GM23338 (cell line): ENCODE results near the gene PCNT. TPM values are rescaled to one million over a fixed set of nuclear protein-coding genes. Genes with fewer than 3 reads are reported as not detected.
A peak's percentile ranks its signal among the peaks of the same experiment; 100 is the strongest.

ENCODE experiments used
- ATAC-seq: fragments of 200-7000 bp; cut with Tn5 transposase; 3 replicates; pipeline ENCODE4 v1.9.1; 2020
- DNase-seq: peaks from one replicate; pipeline ENCODE4 v3.0.0-alpha.2; 2015; ENCODE audit warnings: low spot score
- H2AFZ ChIP-seq: fragments of 200-600 bp; sonication (generic); 2 replicates; pipeline ENCODE4 v1.8.0; 2016; ENCODE audit warnings: antibody characterized with exemption, mild to moderate bottlenecking, moderate library complexity
- H3F3A ChIP-seq: fragments of 200-600 bp; sonication (generic); replicated peaks from 2 replicates; pipeline ENCODE4 v1.8.0; 2017; ENCODE audit warnings: antibody characterized with exemption, mixed run types, low read depth
- H3K27ac ChIP-seq: fragments of 200-600 bp; sonication (generic); 2 replicates; pipeline ENCODE4 v1.6.1; 2016; ENCODE audit warnings: low read depth
- H3K27me3 ChIP-seq: fragments of 200-600 bp; sonication (generic); 2 replicates; pipeline ENCODE4 v1.8.0; 2016; ENCODE audit warnings: mild to moderate bottlenecking, mixed run types, moderate library complexity; ENCODE audit not compliant: insufficient read depth
- H3K36me3 ChIP-seq: fragments of 200-600 bp; sonication (generic); 2 replicates; pipeline ENCODE4 v1.8.0; 2016; ENCODE audit warnings: mild to moderate bottlenecking; ENCODE audit not compliant: insufficient read depth
- H3K4me1 ChIP-seq: fragments of 200-600 bp; sonication (generic); 2 replicates; pipeline ENCODE4 v1.8.0; 2016; ENCODE audit warnings: mild to moderate bottlenecking, moderate library complexity; ENCODE audit not compliant: insufficient read depth
- H3K4me2 ChIP-seq: fragments of 200-600 bp; sonication (generic); 2 replicates; pipeline ENCODE4 v1.7.1; 2017; ENCODE audit warnings: mixed run types
- H3K4me3 ChIP-seq: fragments of 200-600 bp; sonication (generic); 2 replicates; pipeline ENCODE4 v1.6.1; 2016; ENCODE audit warnings: mixed run types
- H3K79me2 ChIP-seq: fragments of 200-600 bp; sonication (generic); replicated peaks from 2 replicates; pipeline ENCODE4 v1.8.0; 2017; ENCODE audit warnings: mild to moderate bottlenecking; ENCODE audit not compliant: insufficient read depth
- H3K9me2 ChIP-seq: fragments of 200-600 bp; sonication (generic); 2 replicates; pipeline ENCODE4 v1.8.0; 2017; ENCODE audit not compliant: insufficient read depth
- H4K20me1 ChIP-seq: fragments of 200-600 bp; sonication (generic); replicated peaks from 2 replicates; pipeline ENCODE4 v1.8.0; 2017; ENCODE audit warnings: mild to moderate bottlenecking; ENCODE audit not compliant: insufficient read depth
- H3K27ac Mint-ChIP-seq: 2 replicates; pipeline ENCODE4 v1.8.0; 2020; ENCODE audit warnings: inconsistent platforms, mild to moderate bottlenecking, moderate library complexity, mixed read lengths
- H3K27me3 Mint-ChIP-seq: 3 replicates; pipeline ENCODE4 v1.8.0; 2022; ENCODE audit warnings: low read depth, mild to moderate bottlenecking, moderate library complexity, mixed read lengths, inconsistent platforms; ENCODE audit not compliant: insufficient read depth, poor library complexity
- H3K36me3 Mint-ChIP-seq: 3 replicates; pipeline ENCODE4 v1.8.0; 2021; ENCODE audit warnings: low read depth, mild to moderate bottlenecking, inconsistent platforms, moderate library complexity, mixed read lengths
- H3K4me1 Mint-ChIP-seq: 3 replicates; pipeline ENCODE4 v1.8.0; 2020; ENCODE audit warnings: mild to moderate bottlenecking, inconsistent platforms, mixed read lengths
- H3K4me3 Mint-ChIP-seq: 3 replicates; pipeline ENCODE4 v1.8.0; 2021; ENCODE audit warnings: moderate library complexity, mild to moderate bottlenecking, inconsistent platforms, mixed read lengths
- H3K9me3 Mint-ChIP-seq: 3 replicates; pipeline ENCODE4 v1.8.0; 2020; ENCODE audit warnings: moderate library complexity, mild to moderate bottlenecking, inconsistent platforms, mixed read lengths
- EZH2 ChIP-seq: fragments of 200-600 bp; sonication (generic); IDR thresholded peaks from one replicate; pipeline ENCODE4 v1.8.0; 2017; ENCODE audit warnings: antibody characterized with exemption, mild to moderate bottlenecking, low read depth; ENCODE audit not compliant: unreplicated experiment
- JUNB ChIP-seq: IDR thresholded peaks from one replicate; pipeline ENCODE4 v1.6.1; 2016; ENCODE audit warnings: antibody characterized with exemption; ENCODE audit not compliant: unreplicated experiment
- ZNF114 ChIP-seq: fragments of 250-450 bp; sonication (Bioruptor Pico); IDR thresholded peaks from 2 replicates; pipeline ENCODE4 v1.5.0; 2020; ENCODE audit warnings: mild to moderate bottlenecking, moderate library complexity
- ZNF331 ChIP-seq: fragments of 250-450 bp; sonication (Bioruptor Pico); IDR thresholded peaks from 2 replicates; pipeline ENCODE4 v1.5.0; 2020; ENCODE audit warnings: low read depth, mild to moderate bottlenecking, moderate library complexity
- polyA plus RNA-seq: library from polyadenylated mRNA; unstranded; fragments of >200 nt; fragmentation: Nextera tagmentation; extraction: Ambion mirVana; gene quantifications from 2 replicates; pipeline ENCODE4 v1.2.1, GENCODE V29; 2016
- total RNA-seq: library from RNA; depleted of rRNA; stranded (reverse); fragments of >200 nt; shearing (Covaris generic); gene quantifications from 2 replicates; pipeline ENCODE4 v1.2.3, GENCODE V29; 2014
- TF ChIP-seq, protein P1 (sequence below): fragments of 250-450 bp; sonication (Bioruptor Pico); IDR thresholded peaks from 2 replicates; pipeline ENCODE4 v1.5.0; 2020; ENCODE audit warnings: mild to moderate bottlenecking, moderate library complexity

Gene PCNT
- total and polyA plus RNA-seq, 2 experiments from 2014 or later = 39.6 to 46.1 TPM

GRCh38 chr21:46406001-46406400 is 82.0 kb downstream of the PCNT start:
- Histone ChIP-seq H3K79me2 (no peaks in the 10 kb centered on the region), H4K20me1 (no peaks in the 10 kb centered on the region), H3K27ac (no peak overlapping the region), H3K36me3 (peaks cover 8% of the 10 kb centered on the region), H3F3A (no peaks in the 10 kb centered on the region), H3K9me2 (no peaks in the 10 kb centered on the region), H2AFZ (no peak overlapping the region), H3K27me3 (no peaks in the 10 kb centered on the region), H3K4me3 (no peak overlapping the region), H3K4me1 (no peaks in the 10 kb centered on the region; the same call in 1 of the 2 replicates), H3K4me2 (no peak overlapping the region)
- no peaks in the 10 kb centered on the region; the same call in 2 of the 3 replicates for H3K9me3 Mint-ChIP-seq
- no peak for DNase-seq
- peaks cover 34% of the 10 kb centered on the region for H3K36me3 Mint-ChIP-seq
- no peak overlapping the region for H3K27ac Mint-ChIP-seq
- H3K4me3 Mint-ChIP-seq = no peak overlapping the region
- no peak for ATAC-seq
- TF ChIP-seq, protein P1, sequence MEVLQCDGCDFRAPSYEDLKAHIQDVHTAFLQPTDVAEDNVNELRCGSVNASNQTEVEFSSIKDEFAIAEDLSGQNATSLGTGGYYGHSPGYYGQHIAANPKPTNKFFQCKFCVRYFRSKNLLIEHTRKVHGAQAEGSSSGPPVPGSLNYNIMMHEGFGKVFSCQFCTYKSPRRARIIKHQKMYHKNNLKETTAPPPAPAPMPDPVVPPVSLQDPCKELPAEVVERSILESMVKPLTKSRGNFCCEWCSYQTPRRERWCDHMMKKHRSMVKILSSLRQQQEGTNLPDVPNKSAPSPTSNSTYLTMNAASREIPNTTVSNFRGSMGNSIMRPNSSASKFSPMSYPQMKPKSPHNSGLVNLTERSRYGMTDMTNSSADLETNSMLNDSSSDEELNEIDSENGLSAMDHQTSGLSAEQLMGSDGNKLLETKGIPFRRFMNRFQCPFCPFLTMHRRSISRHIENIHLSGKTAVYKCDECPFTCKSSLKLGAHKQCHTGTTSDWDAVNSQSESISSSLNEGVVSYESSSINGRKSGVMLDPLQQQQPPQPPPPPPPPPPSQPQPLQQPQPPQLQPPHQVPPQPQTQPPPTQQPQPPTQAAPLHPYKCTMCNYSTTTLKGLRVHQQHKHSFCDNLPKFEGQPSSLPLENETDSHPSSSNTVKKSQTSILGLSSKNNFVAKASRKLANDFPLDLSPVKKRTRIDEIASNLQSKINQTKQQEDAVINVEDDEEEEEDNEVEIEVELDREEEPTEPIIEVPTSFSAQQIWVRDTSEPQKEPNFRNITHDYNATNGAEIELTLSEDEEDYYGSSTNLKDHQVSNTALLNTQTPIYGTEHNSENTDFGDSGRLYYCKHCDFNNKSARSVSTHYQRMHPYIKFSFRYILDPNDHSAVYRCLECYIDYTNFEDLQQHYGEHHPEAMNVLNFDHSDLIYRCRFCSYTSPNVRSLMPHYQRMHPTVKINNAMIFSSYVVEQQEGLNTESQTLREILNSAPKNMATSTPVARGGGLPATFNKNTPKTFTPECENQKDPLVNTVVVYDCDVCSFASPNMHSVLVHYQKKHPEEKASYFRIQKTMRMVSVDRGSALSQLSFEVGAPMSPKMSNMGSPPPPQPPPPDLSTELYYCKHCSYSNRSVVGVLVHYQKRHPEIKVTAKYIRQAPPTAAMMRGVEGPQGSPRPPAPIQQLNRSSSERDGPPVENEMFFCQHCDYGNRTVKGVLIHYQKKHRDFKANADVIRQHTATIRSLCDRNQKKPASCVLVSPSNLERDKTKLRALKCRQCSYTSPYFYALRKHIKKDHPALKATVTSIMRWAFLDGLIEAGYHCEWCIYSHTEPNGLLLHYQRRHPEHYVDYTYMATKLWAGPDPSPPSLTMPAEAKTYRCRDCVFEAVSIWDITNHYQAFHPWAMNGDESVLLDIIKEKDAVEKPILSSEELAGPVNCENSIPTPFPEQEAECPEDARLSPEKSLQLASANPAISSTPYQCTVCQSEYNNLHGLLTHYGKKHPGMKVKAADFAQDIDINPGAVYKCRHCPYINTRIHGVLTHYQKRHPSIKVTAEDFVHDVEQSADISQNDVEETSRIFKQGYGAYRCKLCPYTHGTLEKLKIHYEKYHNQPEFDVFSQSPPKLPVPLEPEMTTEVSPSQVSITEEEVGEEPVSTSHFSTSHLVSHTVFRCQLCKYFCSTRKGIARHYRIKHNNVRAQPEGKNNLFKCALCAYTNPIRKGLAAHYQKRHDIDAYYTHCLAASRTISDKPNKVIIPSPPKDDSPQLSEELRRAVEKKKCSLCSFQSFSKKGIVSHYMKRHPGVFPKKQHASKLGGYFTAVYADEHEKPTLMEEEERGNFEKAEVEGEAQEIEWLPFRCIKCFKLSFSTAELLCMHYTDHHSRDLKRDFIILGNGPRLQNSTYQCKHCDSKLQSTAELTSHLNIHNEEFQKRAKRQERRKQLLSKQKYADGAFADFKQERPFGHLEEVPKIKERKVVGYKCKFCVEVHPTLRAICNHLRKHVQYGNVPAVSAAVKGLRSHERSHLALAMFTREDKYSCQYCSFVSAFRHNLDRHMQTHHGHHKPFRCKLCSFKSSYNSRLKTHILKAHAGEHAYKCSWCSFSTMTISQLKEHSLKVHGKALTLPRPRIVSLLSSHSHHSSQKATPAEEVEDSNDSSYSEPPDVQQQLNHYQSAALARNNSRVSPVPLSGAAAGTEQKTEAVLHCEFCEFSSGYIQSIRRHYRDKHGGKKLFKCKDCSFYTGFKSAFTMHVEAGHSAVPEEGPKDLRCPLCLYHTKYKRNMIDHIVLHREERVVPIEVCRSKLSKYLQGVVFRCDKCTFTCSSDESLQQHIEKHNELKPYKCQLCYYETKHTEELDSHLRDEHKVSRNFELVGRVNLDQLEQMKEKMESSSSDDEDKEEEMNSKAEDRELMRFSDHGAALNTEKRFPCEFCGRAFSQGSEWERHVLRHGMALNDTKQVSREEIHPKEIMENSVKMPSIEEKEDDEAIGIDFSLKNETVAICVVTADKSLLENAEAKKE = no peak
- H3K4me1 Mint-ChIP-seq = peaks cover 19% of the 10 kb centered on the region
- peaks cover 5% of the 10 kb centered on the region for H3K27me3 Mint-ChIP-seq

DNA sequence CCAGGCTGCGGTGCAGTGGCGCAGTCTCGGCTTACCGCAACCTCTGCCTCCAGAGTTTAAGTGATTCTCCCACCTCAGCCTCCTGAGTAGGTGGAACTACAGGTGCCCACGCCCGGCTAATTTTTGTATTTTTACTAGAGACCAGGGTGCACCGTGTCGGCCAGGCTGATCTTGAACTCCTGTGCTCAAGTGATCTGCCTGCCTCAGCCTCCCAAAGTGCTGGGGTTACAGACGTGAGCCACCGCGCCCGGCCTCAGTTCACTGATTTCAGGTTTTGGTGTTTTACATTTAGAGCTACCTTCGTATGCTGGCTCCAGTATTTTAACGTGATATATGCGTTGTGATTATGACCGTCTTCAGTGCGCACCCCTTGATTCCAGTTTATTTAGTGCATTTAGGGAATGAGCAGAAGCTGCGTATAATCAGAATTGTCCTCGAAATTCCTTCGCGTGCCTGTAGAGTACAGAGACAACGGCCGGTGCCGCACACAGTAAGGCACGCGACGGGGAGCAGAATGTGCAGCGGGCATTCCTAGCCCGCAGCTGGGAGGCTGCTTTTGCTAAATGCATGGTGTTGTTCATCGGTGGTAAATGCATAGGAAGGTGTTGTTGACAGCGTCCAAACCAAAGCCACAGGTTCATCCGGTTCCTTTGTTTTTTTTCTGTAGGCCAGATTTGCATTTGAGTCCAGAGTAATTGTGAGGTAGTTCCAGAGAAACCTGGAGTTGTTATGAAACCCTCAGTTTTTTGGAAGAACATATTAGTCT is 85.9 kb downstream of the PCNT start:
- H3K36me3 Mint-ChIP-seq = peaks cover 16% of the 10 kb centered on the region
- H3K9me3 Mint-ChIP-seq = no peaks in the 10 kb centered on the region
- Histone ChIP-seq H3K4me3 (no peak overlapping the region), H3K36me3 (no peaks in the 10 kb centered on the region), H3K79me2 (no peaks in the 10 kb centered on the region), H4K20me1 (no peaks in the 10 kb centered on the region), H2AFZ (no peak overlapping the region), H3K9me2 (no peaks in the 10 kb centered on the region), H3K27me3 (no peaks in the 10 kb centered on the region), H3K27ac (peak overlapping the region; percentile 66; the same call in 1 of the 2 replicates), H3K4me1 (no peaks in the 10 kb centered on the region; the same call in 1 of the 2 replicates), H3K4me2 (no peak overlapping the region), H3F3A (no peaks in the 10 kb centered on the region)
- peaks cover 28% of the 10 kb centered on the region for H3K4me1 Mint-ChIP-seq
- ATAC-seq (peak; percentile 31), DNase-seq (no peak)
- peak overlapping the region; percentile 14 for H3K4me3 Mint-ChIP-seq
- H3K27ac Mint-ChIP-seq = peak overlapping the region; percentile 95
- peaks cover 8% of the 10 kb centered on the region for H3K27me3 Mint-ChIP-seq
- TF ChIP-seq EZH2 = no peak
- no peak for TF ChIP-seq ZNF331 (CRISPR knock-in tag)
- TF ChIP-seq ZNF114 (CRISPR knock-in tag) = no peak
- TF ChIP-seq JUNB = no peak
- TF ChIP-seq, protein P1 = no peak
